CD4-positive, alpha-beta memory T cell (primary cell): ENCODE data around the gene CELF4. TPM values are rescaled to one million over a fixed set of nuclear protein-coding genes. Genes with fewer than 3 reads are reported as not detected.
A peak's percentile ranks its signal among the peaks of the same experiment; 100 is the strongest.

Experiments
- CTCF ChIA-PET: fragments of 350-600 bp; sonication (Branson Sonifier 250); formaldehyde crosslinking; loops from one replicate; lab custom pipeline; 2021; ENCODE audit warnings: inconsistent platforms; ENCODE audit not compliant: partially characterized antibody; lab: Charles Lee
- POLR2A ChIA-PET: fragments of 350-600 bp; sonication (Branson Sonifier 250); formaldehyde crosslinking; loops from one replicate; lab custom pipeline; 2021; ENCODE audit not compliant: partially characterized antibody; lab: Charles Lee
- DNase-seq, 5 donors: peaks; one replicate each; pipeline versions ENCODE4 v3.0.0 to v3.0.0-alpha.2; 2020 to 2022; ENCODE audit warnings: mixed read lengths in 1 of 5
- H3K27ac ChIP-seq: one replicate; pipeline ENCODE4 v1.7.0; 2013; ENCODE audit warnings: low read depth, low read length
- H3K27me3 ChIP-seq: 2 replicates; pipeline ENCODE4 v1.7.0; 2013; ENCODE audit warnings: mild to moderate bottlenecking, low read length, moderate library complexity; ENCODE audit not compliant: insufficient read depth
- H3K36me3 ChIP-seq: 2 replicates; pipeline ENCODE4 v1.7.0; 2013; ENCODE audit warnings: mild to moderate bottlenecking, low read length, moderate library complexity; ENCODE audit not compliant: insufficient read depth
- H3K4me1 ChIP-seq: 2 replicates; pipeline ENCODE4 v1.7.0; 2013; ENCODE audit warnings: mild to moderate bottlenecking, low read length, moderate library complexity; ENCODE audit not compliant: insufficient read depth
- H3K4me3 ChIP-seq, 2 donors: one replicate each; pipeline ENCODE4 v1.7.0; 2013; ENCODE audit warnings: low read length in 2 of 2, mild to moderate bottlenecking in 1 of 2
- H3K9me3 ChIP-seq, 2 donors: one replicate each; pipeline ENCODE4 v1.7.0; 2013; ENCODE audit warnings: low read length in 2 of 2, control low read depth in 1 of 2; ENCODE audit not compliant: control insufficient read depth in 1 of 2
- H3K27ac Mint-ChIP-seq, 7 donors: one replicate each; pipeline ENCODE4 v1.8.0; 2020 to 2021; ENCODE audit warnings: mixed read lengths in 7 of 7, mild to moderate bottlenecking in 6 of 7, inconsistent platforms in 3 of 7, moderate library complexity in 3 of 7
- H3K27me3 Mint-ChIP-seq, 2 donors: one replicate each; pipeline ENCODE4 v1.8.0; 2020 to 2021; ENCODE audit warnings: mixed read lengths in 2 of 2
- H3K36me3 Mint-ChIP-seq, 2 donors: one replicate each; pipeline ENCODE4 v1.8.0; 2020 to 2021; ENCODE audit warnings: mixed read lengths in 2 of 2, inconsistent platforms in 1 of 2, mild to moderate bottlenecking in 1 of 2
- H3K4me1 Mint-ChIP-seq, 4 donors: one replicate each; pipeline ENCODE4 v1.8.0; 2020 to 2021; ENCODE audit warnings: mixed read lengths in 4 of 4, mild to moderate bottlenecking in 1 of 4
- H3K4me3 Mint-ChIP-seq, 8 donors: one replicate each; pipeline ENCODE4 v1.8.0; 2020 to 2021; ENCODE audit warnings: mixed read lengths in 8 of 8, mild to moderate bottlenecking in 7 of 8, moderate library complexity in 6 of 8, inconsistent platforms in 3 of 8
- H3K9me3 Mint-ChIP-seq, 8 donors: one replicate each; pipeline ENCODE4 v1.8.0; 2020 to 2021; ENCODE audit warnings: mixed read lengths in 8 of 8, mild to moderate bottlenecking in 5 of 8, inconsistent platforms in 3 of 8, moderate library complexity in 1 of 8
- intact Hi-C: fragments of 100-400 bp; cut with micrococcal nuclease; formaldehyde crosslinking; loops from one replicate; pipeline ENCODE4 v1.15.1; 2023
- polyA plus RNA-seq, 2 donors: library from polyadenylated mRNA; unstranded; fragments of 300-500 nt; fragmentation: Illumina TruSeq; gene quantifications; one replicate each; pipeline ENCODE4 v1.2.3, GENCODE V29; 2021
- total RNA-seq, 2 experiments: library from RNA; stranded (reverse); gene quantifications; one replicate each; pipeline ENCODE4 v1.2.3, GENCODE V29; 2021

Gene CELF4
- total and polyA plus RNA-seq, 4 experiments from 2014 or later = 0.23 TPM; not detected in 3

DNA sequence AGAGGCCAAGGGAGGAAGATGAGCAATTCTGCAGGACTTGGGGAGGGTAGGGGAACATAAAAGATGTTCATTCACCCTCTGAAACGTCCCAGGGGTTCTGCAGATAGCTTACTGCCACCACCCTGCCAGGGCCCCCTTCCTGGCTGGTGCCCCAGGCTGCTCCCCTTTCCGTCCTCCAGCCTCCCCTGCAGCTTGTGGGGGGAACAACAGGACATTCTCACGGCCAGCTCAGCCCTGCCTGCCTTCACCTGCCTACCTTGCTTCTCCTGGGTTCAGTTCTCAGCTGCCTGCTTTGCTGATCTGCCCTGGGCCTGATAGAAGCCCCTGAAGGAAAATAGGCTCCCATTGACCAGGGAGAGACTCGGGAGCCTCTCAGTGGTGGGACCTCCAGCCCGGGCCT lies 251.1 kb downstream of the CELF4 start:
- Mint-ChIP-seq H3K27ac (no peak overlapping the region), H3K4me3 (no peak overlapping the region), H3K27me3 (no peaks in the 10 kb centered on the region), H3K4me1 (no peaks in the 10 kb centered on the region), H3K36me3 (no peaks in the 10 kb centered on the region), H3K9me3 (no peaks in the 10 kb centered on the region)
- intact Hi-C loops = no loop called here
- Histone ChIP-seq H3K27ac (no peak overlapping the region), H3K36me3 (no peaks in the 10 kb centered on the region), H3K27me3 (no peaks in the 10 kb centered on the region), H3K4me1 (no peaks in the 10 kb centered on the region), H3K9me3 (no peaks in the 10 kb centered on the region), H3K4me3 (no peak overlapping the region)
- POLR2A ChIA-PET = no interaction called here
- CTCF ChIA-PET = no interaction called here
- peak in 1 of 5 donors; percentile 16 for DNase-seq

DNA sequence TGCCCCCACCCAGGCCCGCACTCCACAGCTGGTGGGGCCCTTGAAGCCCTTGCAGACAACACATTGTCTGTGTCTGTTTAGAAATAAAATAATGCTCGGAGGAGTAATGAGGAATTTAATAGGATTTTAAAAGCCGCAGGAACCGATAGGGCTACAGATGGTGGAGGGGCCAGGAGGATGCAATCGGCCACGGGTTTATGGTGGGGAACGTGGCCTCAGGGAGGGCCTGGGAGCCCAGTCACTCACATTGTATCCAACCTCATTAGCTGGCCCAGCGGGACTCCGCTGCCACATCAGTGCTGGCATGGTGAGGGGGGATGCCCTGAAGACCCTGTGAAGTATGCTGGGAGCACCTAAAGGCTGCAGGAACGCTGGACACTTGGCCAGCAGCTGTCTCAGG lies 252.0 kb downstream of the CELF4 start:
- ChIA-PET POLR2A (no interaction called here), CTCF (no interaction called here)
- Histone ChIP-seq H3K27me3 (no peaks in the 10 kb centered on the region), H3K4me1 (no peaks in the 10 kb centered on the region), H3K27ac (no peak overlapping the region), H3K9me3 (no peaks in the 10 kb centered on the region), H3K4me3 (no peak overlapping the region), H3K36me3 (no peaks in the 10 kb centered on the region)
- Mint-ChIP-seq H3K27ac (no peak overlapping the region), H3K9me3 (peaks cover 0 to 2% (median 0%) of the 10 kb centered on the region in 8 donors), H3K4me1 (no peaks in the 10 kb centered on the region), H3K36me3 (no peaks in the 10 kb centered on the region), H3K4me3 (no peak overlapping the region), H3K27me3 (no peaks in the 10 kb centered on the region)
- intact Hi-C loops = no loop called here
- DNase-seq = no peak

DNA sequence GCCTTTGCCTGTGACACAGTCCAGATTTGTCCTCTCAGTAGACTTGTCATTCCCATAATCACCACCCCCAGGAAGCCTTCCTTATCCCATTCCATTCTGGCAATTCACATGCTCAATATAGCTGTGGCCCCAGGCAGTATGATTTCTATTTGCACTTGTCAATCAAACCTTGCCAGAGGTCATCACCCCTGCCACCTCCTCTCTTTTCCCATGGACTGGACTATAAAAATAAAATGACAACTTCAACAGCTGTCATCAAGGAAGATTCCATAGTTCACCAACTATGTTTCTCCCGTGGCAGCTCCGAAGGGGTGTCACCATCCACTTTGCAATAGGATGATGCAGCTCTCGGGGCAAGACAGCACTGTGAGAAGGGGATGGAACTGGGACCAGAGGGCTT lies 255.7 kb downstream of the CELF4 start:
- no peaks in the 10 kb centered on the region for H3K36me3 Mint-ChIP-seq
- CTCF ChIA-PET = no interaction called here

DNA sequence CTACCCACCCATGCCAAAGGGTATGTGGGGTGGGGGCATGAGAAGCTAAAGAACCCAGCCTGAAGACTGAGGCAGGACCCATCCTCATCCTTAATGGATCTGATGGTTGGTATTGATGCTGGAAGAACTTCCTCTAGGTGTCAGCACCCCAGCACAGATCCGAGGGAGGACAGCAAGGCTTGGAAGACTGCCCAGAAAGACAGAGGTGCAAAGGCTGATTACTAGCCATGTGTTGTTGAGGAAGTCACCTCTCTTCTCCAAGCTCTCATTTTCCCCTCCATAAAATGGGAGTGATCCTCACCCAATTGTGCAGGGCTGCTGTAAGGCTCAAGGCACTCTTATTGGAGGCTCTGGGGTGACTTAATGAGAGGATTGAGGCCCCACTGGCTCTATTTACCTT lies 256.5 kb downstream of the CELF4 start:
- H3K4me1 Mint-ChIP-seq = no peaks in the 10 kb centered on the region
- H3K36me3 Mint-ChIP-seq = no peaks in the 10 kb centered on the region
- Histone ChIP-seq H3K27me3 (no peaks in the 10 kb centered on the region), H3K27ac (no peak overlapping the region), H3K36me3 (no peaks in the 10 kb centered on the region), H3K4me3 (no peak overlapping the region), H3K9me3 (no peaks in the 10 kb centered on the region), H3K4me1 (no peaks in the 10 kb centered on the region)
- ChIA-PET POLR2A (no interaction called here), CTCF (no interaction called here)
- peaks cover 0 to 2% (median 0%) of the 10 kb centered on the region in 8 donors for H3K9me3 Mint-ChIP-seq
- intact Hi-C loops = no loop called here
- no peaks in the 10 kb centered on the region for H3K27me3 Mint-ChIP-seq
- peak in 1 of 5 donors; percentile 11 for DNase-seq
- H3K4me3 Mint-ChIP-seq = no peak overlapping the region
- no peak overlapping the region for H3K27ac Mint-ChIP-seq

More for the DNA sequence above, 255.7 kb downstream of the CELF4 start:
- Mint-ChIP-seq H3K27ac (no peak overlapping the region), H3K27me3 (no peaks in the 10 kb centered on the region), H3K4me1 (no peaks in the 10 kb centered on the region), H3K9me3 (peaks cover 0 to 2% (median 0%) of the 10 kb centered on the region in 8 donors), H3K4me3 (no peak overlapping the region)
- POLR2A ChIA-PET = no interaction called here
- Histone ChIP-seq H3K36me3 (no peaks in the 10 kb centered on the region), H3K4me1 (no peaks in the 10 kb centered on the region), H3K27ac (no peak overlapping the region), H3K27me3 (no peaks in the 10 kb centered on the region), H3K9me3 (no peaks in the 10 kb centered on the region), H3K4me3 (no peak overlapping the region)
- no peak for DNase-seq
- intact Hi-C loops = no loop called here

DNA sequence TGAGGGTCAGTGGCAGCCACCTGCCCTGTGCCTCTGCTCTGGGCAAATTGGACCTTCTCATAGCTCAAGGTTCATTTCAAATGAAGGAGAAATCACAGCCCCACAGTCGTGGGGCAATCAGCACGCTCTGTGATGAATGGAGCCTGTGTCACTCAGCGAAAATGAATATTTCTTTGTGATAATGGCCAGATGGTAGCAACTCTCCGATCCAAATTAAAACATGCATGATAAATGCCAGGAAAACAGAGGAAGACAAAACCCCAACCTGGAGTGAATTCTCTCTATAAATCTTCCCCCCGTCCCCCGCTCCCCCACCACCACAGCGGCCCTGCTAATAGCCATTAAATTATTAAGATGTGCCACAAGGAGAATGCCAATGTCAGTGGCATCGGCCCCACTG lies 258.4 kb downstream of the CELF4 start:
- H3K36me3 Mint-ChIP-seq = no peaks in the 10 kb centered on the region
- H3K4me3 ChIP-seq = no peak overlapping the region
- H3K4me1 Mint-ChIP-seq = no peaks in the 10 kb centered on the region
- H3K4me3 Mint-ChIP-seq = no peak overlapping the region
- H3K4me1 ChIP-seq = no peaks in the 10 kb centered on the region
- H3K27me3 Mint-ChIP-seq = no peaks in the 10 kb centered on the region
- H3K27ac Mint-ChIP-seq = no peak overlapping the region
- H3K27me3 ChIP-seq = no peaks in the 10 kb centered on the region
- no peaks in the 10 kb centered on the region for H3K36me3 ChIP-seq
- no peak for DNase-seq
- intact Hi-C loops = no loop called here
- H3K9me3 ChIP-seq = no peaks in the 10 kb centered on the region
- H3K27ac ChIP-seq = no peak overlapping the region
- H3K9me3 Mint-ChIP-seq = peaks cover 0 to 2% (median 0%) of the 10 kb centered on the region in 8 donors
- CTCF ChIA-PET = no interaction called here
- POLR2A ChIA-PET = no interaction called here

DNA sequence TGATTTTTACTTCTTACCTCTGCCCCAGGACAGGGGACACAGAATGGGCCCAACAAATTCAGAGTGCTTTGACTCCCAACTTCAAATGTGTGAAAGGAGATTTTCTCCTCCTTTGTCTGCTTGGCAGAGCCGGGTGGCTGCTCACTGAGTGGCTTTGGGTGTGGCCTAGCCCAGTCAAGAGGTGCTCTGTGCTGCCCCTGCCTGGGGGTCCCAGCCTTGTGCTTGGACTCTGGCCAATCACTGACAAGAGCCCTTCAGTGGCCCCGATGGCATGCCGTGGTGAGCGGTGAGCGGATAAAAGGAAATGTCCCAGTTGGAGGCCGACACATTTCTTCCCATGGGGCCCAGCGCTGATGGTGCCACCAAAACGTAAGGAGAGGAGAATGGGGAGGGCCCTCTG lies 259.2 kb downstream of the CELF4 start:
- intact Hi-C loops = no loop called here
- Histone ChIP-seq H3K9me3 (no peaks in the 10 kb centered on the region), H3K27me3 (no peaks in the 10 kb centered on the region), H3K36me3 (no peaks in the 10 kb centered on the region), H3K4me3 (no peak overlapping the region), H3K4me1 (no peaks in the 10 kb centered on the region), H3K27ac (no peak overlapping the region)
- Mint-ChIP-seq H3K4me1 (no peaks in the 10 kb centered on the region), H3K36me3 (no peaks in the 10 kb centered on the region), H3K4me3 (no peak overlapping the region), H3K9me3 (peaks cover 0 to 2% (median 0%) of the 10 kb centered on the region in 8 donors), H3K27me3 (peaks cover 0 to 2% of the 10 kb centered on the region in 2 donors), H3K27ac (no peak overlapping the region)
- ChIA-PET POLR2A (no interaction called here), CTCF (no interaction called here)
- DNase-seq = no peak

DNA sequence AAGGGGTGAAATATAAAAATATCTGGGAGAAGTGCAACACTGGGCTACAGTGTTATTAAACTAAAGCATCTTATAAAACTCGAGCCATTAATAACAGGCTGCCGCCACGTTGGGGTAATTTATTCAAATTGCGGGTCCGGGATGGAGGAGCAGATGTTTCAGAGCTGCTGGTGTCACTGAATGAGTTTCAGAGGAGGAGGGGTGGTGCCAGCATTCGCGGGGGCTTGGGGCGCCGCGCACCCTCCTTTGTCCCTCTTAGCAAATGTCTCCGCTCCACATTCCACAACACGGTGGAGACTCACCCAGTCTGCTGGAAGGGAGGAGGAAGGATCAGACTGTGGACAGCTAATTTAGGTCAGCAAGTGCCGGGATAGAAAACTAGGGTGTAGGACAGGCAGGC lies 260.5 kb downstream of the CELF4 start:
- Histone ChIP-seq H3K27me3 (no peaks in the 10 kb centered on the region), H3K4me1 (no peaks in the 10 kb centered on the region), H3K9me3 (no peaks in the 10 kb centered on the region), H3K4me3 (no peak overlapping the region), H3K36me3 (no peaks in the 10 kb centered on the region), H3K27ac (no peak overlapping the region)
- ChIA-PET POLR2A (no interaction called here), CTCF (no interaction called here)
- Mint-ChIP-seq H3K9me3 (peaks cover 0 to 2% (median 0%) of the 10 kb centered on the region in 8 donors), H3K27me3 (peaks cover 0 to 3% of the 10 kb centered on the region in 2 donors), H3K27ac (no peak overlapping the region), H3K36me3 (no peaks in the 10 kb centered on the region), H3K4me3 (no peak overlapping the region), H3K4me1 (no peaks in the 10 kb centered on the region)
- intact Hi-C loops = no loop called here
- no peak for DNase-seq
